ENCODE data around the gene SLC25A51.

Gene SLC25A51

DNA sequence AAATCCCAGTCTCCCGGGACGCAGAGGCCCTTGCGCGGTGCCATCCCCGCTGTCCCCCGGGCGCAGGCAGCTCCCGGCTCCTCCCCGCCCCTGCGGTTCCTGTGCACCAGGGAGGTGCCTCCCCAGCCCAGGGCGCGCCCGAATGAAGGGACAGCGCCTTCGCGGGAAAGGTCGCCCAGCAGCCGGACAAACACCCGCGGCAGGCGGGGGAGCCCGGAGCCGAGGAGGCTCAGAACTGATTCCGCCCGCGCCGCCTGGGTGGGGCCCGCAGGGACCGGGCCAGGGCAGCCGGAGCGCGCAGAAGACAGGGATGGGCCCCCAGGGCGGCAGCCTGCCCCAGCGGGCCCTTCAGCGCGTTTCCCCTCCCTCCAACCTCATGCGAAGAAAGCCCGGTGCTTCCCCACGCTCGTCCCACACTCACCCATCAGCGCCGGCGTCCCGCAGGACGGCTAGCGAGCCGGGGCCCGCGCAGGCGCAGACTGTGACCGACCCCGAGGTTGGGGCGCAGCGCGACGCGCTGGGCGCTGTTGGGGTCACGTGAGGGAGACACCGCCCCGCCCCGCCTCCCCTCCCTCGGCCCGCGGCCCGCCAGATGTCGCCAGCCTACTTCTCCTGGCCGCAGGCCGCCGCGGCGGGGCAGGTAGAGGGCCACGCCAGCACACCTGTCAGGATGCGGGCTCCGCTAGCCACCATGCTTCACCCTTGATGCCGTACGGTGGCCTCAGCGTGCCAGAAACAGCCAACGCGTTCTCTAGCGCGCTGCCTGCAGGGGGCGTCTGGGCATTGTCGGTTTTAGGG lies at the start of gene SLC25A51:
TSS of gene SLC25A51 (minus strand) at position 481 of the 798 bp plus-strand sequence. CDS start 15,577 bp downstream, outside the sequence.
- peak; percentile 80 for DNase-seq

DNA sequence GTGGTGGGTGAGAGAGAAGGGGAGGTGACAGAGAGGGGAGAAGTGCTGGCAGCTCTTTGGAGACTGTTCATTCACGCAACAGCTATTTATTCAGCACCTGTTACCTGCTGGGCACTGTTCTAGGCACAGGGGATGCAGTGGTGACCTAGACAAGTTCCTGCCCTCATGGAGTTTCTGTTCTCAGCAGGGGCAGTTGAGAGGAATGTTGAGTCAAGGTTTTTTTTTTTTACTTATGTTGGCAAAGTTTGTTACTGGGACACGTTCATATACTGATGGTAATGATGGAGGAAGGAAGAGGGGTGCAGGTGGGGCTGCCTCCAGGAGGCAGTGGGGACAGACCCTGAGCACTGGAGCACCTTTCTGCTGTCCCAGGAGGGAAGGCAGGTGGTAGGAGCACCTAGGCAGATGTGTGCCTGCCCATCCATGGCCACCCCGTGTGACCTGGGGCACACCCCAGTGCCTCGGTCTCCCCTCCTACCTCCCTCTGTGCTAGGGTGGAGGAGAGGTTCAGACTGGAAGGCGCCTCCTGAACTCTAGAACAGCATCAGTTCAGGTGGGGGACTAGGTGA lies 49.4 kb upstream of the SLC25A51 start:
- no peak for DNase-seq

DNA sequence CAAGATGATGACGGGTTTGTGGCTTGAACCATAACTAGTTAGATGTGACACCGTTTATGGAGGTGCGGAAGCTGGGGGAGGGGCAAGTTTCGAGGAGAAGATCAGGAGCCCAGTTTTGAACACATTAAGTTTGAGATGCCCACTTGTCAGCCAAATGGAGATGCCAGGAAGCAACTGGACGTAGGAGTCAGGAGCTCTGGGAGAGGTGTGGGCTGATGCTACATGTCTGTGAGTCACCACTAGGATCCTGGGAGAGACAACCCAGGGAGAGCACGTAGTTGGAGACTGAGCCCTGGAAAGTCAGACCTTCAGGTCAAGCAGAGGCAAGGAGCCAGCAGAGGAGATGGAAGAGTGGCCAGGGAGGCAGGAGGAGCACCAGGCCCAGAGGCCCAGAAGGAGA lies 48.8 kb upstream of the SLC25A51 start:
- no peak for DNase-seq

DNA sequence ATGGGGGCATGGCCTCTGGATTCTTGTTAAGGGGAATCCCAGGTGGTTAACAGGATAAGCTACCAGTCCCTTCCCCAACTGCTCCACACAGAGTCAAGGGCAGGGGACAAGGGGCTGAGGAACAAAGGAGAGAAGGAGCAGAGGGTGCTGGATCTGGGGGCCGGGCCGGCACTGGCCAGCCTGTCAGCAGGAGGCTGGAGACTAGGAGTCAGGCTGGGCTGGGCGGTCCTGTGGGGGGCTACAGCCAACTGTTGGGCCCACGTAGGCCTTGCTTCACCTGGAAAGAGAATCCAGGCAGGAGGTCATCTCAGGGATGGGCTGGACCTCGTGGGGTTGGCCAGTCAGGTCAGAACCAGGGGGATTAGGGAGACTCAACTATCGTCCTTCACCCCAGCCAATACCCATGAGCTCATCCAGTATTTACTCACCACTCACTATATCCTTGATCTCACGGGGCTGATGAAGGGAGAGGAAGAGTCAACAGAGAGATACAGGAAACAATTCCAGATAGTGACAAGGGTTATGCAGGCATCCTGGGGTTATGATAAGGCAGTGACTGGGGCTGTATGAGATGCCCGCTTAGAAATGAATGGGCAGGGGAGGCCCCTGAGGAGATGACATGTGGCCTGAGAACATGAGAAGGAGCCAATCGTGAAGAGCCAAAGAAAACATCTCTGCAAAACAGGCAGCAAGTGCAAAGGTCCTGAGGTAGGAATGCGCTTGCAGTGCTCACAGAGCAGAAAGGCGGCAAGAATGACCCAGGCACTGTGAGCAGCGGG lies 47.9 kb upstream of the SLC25A51 start:
- DNase-seq: no peak

DNA sequence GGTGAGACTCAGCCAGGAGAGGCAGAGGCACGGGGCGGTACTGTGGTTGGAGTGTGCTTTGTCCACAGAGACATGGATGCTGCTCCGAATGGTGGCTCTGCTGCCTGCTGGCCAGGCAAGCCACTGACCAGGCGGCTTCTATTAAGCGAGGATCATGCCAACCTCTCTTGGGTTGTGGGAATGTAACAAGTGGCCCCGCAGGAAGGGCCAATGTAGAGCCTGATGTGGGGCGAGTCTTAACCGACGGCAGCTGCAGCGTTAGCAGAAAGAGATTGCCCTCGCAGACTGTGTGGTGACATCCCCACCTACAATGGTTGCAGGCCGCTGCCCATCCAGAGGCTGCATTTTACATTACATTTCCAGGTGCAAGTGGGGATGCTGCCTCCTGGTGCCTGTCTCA lies 46.6 kb upstream of the SLC25A51 start:
- DNase-seq: no peak

DNA sequence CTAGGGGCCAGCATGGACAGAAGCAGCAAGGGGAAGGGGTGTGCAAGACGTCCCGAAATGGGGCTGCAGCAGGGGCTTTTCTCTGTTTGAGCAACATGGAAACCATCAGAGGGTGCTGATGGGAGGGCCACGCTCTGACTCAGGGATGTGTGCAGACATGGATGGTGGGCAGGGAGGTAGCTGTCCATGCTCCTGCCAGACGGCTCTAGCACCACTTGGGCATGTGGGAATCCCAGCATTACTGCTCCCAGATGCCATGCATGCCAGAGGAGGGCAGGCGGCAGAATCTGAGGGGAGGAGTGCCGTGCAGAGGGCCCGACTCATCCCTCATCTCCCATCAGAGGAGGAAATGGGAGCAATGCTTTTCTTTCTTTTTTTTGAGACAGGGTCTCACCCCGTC lies 45.6 kb upstream of the SLC25A51 start:
- DNase-seq: no peak

- DNase-seq: no peak
Observed at GRCh38 chr9:37948417-37948980, 44.6 kb upstream of the SLC25A51 start.

- no peak for DNase-seq
Observed at GRCh38 chr9:37947977-37948376, 44.0 kb upstream of the SLC25A51 start.

- DNase-seq: no peak
Observed at GRCh38 chr9:37947471-37947870, 43.5 kb upstream of the SLC25A51 start.

DNA sequence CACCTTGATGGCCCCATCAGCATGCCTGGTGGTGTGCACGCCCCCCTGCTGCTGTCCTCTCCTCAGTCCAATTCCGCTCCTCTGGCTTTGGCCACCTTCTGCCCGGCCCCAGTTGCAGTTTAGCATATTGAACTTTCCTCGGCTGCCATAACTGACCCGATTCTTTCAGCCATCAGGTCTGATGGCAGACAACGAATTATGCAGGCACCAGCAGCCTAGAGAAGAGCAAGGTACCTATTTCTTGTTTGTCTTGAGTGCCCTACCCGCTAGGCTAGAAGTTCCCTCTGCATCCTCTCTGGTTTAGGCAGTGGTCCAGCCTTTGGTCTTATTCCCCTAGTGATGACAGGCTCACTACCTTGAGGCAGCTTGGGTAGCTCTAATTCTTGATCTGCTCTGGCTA lies 43.0 kb upstream of the SLC25A51 start:
- DNase-seq: no peak

DNA sequence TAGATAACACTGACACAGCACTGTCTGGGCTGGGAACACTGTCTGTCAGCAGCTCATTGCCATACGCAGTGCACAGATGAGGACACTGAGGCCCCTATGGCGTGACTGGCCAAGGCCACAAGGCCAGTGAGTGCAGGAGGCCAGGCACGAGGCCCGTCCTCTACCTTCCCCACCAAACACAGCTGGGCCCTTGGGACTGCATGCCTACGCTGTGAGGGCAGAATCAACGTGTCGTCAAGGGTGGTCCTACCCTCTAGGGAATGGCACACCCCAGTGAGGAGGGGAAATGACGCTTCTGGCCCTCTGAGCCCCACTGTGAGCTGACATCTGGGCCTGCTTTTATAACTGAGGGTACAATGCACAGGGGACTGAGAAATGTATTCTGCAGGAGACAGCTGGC lies 42.1 kb upstream of the SLC25A51 start:
- no peak for DNase-seq

- DNase-seq: no peak
Observed at GRCh38 chr9:37944671-37945481, 40.9 kb upstream of the SLC25A51 start.

DNA sequence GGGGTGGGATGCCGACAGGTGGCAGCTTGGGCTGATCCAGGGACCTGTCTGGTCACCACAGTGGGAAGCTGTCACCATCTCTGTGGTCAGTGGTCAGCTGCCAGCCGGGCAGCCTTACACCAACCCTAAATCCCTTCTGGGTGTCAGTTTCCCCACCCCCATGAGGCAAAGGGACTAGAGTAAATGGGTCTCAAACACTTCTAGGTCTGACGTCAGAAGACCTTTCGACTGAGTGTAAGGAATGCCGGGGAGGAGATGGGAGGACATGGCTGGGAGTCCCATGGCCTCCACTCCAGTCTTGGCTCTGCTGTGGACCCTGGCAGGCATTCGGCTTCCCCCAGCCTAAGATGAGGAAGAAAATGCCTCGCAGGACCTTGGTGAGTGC lies 40.3 kb upstream of the SLC25A51 start:
- DNase-seq: no peak

GRCh38 chr9:37943345-37944265 lies 39.7 kb upstream of the SLC25A51 start:
- DNase-seq: no peak

DNA sequence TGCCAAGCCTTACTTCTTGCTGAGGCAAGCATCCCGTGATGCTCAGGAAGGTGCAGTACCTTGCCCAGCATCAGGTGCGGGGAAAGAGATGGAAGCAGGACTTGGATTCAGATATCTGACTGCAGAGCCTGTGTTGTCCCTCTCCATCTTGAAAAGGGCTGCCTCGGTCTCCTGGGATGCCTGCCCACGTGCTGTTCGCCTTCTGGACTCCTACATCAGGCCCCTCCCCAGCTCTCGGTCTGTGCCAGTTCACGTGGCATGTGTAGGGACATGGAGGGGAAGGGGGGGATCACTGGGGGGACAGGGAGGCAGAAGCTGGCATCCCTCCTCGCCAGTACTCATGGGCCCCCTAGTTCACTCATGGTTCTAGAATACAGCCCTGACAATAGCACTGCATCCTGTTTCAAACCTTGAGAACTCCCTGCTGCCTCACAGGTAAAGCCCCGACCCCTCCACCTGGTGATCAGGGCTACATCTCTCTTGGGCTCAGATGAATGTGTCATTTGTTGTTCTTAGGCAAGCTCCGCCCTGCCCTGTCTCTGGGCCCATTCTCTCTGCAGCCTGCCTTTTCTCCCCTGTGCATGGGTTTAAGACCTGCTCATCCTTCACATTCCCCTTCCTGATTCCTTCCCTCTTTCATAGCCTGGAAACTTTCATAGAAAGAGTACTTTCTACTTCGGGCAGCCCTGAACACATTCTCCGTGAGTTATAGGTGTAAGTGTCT lies 38.9 kb upstream of the SLC25A51 start:
- DNase-seq: no peak

GRCh38 chr9:37941253-37941652 lies 37.3 kb upstream of the SLC25A51 start:
- DNase-seq: no peak

DNA sequence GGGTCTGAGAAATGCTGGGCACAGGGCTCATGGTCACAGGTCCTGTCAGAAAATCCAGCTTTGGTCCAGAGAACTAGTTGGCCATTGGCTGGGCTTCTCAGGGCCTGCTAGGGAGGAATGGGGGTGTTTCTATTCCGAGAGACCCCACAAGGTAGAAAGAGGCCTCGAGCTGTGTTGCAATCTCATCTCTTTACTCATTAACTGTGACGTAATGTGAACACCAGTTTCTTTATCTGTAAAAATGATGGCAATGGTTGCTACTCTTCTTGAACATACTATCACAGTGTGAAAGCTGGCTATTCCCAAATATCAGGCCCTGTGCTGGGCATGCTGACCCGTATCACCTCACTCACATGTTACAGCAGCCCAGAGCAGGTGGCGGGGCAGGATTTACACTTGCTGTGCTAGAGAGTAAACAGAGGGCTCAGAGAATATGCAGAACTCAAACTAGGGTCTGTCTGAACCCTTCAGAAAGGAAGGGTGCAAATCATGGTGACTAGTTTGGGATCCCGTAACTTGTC lies 35.7 kb upstream of the SLC25A51 start:
- DNase-seq: no peak

GRCh38 chr9:37938121-37938891 lies 34.4 kb upstream of the SLC25A51 start:
- DNase-seq: peak; percentile 28

- no peak for DNase-seq
Observed at GRCh38 chr9:37937366-37937765, 33.4 kb upstream of the SLC25A51 start.

- no peak for DNase-seq
Observed at GRCh38 chr9:37936965-37937364, 33.0 kb upstream of the SLC25A51 start.
